HG03571 (cell line): ENCODE data around the gene ZC3H7B.
"Not testable (repeated sequence)": the region's sequence is repeated elsewhere in the genome, so short reads cannot be mapped to it uniquely, and the experiment has no call there.

Experiments
- ATAC-seq: cut with Tn5 transposase; IDR thresholded peaks from one replicate; pipeline ENCODE4 v1.9.1; 2021; ENCODE audit not compliant: unreplicated experiment

ZC3H7B gene

GRCh38 chr22:41285441-41285819 lies 15.9 kb upstream of the ZC3H7B start:
- ATAC-seq, result no peak

- peak; percentile 86 for ATAC-seq
Observed at GRCh38 chr22:41285820-41286638, 15.3 kb upstream of the ZC3H7B start, which contains the start of gene RANGAP1. Gene RANGAP1 (minus strand): TSS chr22:41286187. CDS start chr22:41281044, 5,143 bp downstream.

- ATAC-seq, result peak; percentile 18
Observed at GRCh38 chr22:41286639-41287091, 14.7 kb upstream of the ZC3H7B start.

DNA sequence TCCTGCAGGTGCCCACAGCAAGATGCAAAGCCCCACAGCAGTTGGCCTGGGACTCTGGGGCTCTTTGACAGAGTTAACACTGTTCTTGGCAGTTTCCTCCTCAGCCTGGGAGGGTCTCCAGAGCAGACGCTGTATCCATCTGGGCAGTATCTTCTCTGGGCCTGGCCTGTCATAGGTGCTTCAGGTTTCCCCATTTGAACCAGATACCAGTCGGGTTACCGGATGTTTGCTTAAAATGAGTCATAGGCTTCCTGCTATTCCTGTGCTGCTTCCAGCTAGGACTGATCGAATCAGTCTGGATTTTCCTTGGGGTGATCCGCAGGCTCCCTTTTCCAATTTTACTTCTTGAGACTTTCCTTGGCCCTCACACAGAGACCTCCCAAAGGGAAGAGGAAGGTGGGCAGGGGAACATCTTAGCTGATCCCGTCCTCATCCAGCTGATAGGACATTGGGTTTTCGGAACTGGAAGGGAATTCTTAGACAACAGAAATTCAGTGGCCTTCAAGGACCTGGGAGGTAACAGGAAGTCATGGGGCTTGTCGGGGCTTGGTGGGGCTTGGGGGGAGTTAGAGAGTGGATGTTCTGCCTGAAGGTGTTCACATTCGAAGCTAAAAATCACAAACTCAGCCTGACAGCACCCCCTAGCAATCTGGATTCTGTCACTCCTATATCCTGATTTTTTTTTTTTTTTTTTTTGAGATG lies 12.9 kb upstream of the ZC3H7B start:
- ATAC-seq, result no peak

DNA sequence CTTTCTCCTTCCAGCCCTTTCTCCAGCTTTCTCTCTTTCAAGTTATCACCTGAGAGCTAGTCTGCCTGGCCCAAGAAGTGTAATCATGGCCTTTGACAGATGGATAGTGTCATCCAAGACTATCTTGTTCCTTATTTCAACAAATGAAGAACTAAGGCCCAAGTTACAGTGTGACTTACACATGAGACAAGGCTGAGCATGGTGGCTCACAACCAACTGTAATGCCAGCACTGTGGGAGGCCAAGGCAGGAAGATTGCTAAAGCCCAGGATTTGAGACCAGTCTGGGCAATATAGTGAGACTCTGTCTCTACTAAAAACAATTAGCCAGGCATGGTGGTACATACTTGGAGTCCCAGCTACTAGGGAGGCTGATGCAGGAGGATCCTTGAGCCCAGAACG lies 11.7 kb upstream of the ZC3H7B start:
- no peak for ATAC-seq

DNA sequence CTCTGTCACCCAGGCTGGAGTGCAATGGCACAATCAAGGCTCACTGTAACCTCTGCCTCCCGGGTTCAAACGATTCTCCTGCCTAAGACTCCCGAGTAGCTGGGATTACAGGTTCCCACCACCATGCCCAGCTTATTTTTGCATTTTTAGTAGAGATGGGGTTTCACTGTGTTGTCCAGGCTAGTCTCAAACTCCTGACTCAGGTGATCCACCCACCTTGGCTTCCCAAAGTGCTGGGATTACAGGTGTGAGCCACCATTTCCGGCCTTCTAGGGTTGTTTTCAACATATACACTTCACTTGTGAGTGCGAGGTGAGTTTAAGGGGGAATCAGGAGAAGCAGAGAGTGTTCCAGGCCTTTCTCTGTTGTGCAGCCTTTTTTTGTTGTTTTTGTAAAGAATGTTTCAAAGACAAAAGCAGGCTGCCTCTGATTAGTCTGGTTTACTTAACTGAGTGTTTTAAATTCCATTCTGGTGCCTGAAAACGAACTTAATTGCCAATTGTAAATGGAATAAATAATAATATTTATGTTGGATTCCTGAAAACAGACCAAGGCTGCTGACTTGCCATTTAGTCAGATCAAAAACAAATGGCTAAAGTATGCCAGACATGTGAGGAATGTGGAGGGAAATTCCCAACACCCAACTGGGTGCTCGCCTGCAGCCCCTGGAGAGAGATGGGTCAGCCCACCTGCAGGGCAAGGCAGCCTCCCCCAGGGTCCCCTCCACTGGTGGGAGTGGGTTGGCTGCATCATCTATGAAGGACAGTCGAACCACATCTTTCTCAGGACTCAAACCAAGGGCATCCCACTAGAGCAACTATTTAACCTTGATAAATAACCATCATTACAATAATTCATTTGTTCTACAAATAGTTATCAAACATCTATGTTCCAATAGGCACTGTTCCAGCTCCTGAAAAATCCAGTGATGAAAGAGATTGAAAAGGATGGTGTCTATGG lies 10.8 kb upstream of the ZC3H7B start:
- no peak for ATAC-seq

- not testable (repeated sequence) for ATAC-seq
Observed at GRCh38 chr22:41294816-41295215, 6.5 kb upstream of the ZC3H7B start.

GRCh38 chr22:41296826-41297667 lies 4.3 kb upstream of the ZC3H7B start:
- no peak for ATAC-seq

- ATAC-seq, result no peak
Observed at GRCh38 chr22:41300661-41301060, 664 bp upstream of the ZC3H7B start.

DNA sequence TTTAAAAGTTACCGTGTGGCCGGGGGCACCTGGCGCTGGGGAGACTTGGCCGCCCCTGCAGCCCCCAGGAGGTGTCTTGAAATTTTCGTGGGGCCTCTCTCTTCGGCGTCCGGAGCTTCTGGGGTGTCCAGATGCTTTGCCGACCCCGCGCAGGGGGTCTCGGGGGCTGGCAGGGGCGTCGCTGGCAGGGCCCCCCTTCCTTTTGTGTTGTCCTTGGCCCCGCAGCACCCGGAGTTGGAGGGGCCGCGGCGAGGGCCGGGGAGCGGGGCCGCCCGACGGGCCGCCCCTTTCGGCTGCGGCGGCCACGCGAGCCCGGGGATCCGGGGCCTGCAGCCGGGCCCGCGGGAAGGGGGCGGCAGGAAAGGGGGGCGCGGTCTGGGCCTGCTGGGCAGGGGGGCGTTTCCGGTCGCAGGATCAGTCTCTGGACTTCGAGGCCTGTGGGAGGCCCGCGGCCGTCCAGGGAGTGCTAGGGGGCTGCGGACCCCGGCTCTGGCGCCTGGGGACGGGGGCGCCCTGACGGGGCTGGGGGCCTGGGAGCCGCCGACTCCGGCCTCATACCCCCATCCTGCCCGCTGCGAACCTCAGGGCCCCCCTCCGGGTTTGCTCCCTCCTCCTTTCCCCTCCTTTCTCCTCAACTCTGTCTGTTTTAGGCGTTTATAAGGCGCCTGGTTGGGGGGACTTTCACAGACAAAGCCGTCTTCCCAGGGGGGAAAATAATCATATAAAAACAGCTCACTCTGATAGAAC lies 869 bp downstream of the ZC3H7B start:
- no peak for ATAC-seq

DNA sequence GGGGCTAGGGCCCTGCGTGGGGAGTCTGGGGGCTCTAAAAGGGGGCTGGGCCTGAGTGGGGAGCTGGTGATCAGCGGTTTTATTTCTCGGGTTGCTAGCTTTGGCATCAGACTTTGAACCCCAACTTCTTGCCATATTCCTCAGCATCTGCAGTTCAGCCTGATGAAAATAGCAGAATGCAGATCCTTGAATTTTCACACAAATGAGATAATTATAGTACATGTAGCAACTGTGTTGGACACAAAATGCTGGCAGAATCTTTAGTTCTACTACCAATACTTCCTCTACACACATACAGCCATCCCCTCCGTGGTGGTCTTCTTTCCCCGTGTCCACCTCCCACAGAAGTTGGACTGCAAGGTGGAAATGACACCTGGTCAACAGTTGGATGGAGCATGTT lies 1.5 kb downstream of the ZC3H7B start:
- no peak for ATAC-seq

- ATAC-seq, result no peak
Observed at GRCh38 chr22:41305646-41306045, 4.3 kb downstream of the ZC3H7B start.

DNA sequence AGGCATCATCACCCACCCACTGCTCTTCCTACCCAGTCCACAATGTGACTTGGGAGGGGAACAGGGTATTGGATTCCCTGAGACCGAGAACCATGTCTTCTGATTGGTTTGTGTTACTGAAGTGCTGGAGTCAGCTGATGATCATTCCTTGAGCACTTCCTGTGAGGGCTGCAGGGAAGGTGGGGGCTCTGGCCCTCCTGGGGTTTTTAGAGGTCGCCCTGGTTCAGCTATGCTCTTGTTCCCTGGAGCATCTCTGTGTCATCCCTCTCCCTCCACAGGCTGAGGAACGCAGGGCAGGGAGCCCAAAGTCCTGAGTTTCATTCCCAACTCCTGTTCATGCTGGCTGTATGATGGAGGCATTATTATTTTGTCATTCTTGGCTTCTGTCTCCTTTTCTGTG lies 6.7 kb downstream of the ZC3H7B start:
- no peak for ATAC-seq

DNA sequence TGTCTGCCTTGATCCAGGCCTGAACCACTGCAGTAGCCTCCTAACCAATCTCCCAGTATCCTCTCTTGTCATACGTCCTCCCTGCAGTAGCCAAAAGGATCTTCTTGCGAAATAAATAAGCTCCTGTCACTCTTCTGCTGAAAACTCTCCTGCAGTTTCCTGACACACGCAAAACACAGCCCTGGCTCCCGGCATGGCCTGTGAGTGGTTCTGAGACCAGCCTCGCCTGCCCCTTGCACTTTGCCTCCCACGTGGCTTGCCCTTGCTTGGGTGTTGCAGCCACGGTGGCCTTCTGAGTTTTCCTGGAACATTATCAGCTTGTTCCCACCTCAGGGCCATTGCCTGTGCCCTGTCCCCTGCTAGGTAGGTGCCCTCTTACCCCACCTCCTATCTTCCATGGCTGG lies 7.2 kb downstream of the ZC3H7B start:
- ATAC-seq, result no peak

- no peak for ATAC-seq
Observed at GRCh38 chr22:41310336-41310735, 9.0 kb downstream of the ZC3H7B start.

- no peak for ATAC-seq
Observed at GRCh38 chr22:41311487-41311886, 10.2 kb downstream of the ZC3H7B start.

DNA sequence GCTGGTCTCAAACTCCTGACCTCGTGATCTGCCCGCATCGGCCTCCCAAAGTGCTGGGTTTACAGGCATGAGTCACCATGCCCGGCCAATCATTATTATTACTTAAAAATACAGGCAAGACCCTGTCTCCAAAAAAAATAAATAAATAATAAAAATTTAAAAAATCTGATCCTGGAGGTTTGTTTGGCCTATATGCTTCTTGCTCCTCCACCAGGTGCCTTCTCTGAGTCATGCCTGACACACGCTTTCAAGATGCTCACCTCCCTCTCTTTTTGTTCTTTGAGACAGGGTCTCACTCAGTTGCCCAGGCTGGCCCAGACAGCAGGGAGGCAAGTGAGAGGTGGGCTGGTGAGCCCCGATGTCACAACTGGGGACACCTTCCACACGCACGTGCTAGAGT lies 13.5 kb downstream of the ZC3H7B start:
- ATAC-seq, result no peak

DNA sequence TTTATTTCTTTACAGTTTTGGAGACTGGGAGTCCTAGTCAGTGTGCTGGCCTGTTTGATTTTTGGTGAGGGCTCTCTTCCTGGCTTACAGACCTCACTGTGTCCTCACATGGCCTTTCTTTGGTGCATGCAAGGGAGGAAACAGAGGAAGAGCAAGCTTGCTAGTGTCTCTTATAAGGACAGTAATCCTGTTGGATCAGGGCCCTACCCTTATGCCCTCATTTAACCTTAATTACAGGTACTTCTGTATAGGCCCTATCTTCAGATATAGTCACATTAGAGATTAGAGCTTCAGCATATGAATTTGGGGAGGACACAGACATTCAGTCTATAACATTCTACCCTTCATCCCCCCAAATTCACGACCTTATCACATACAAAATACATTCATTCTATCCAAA lies 14.3 kb downstream of the ZC3H7B start:
- no peak for ATAC-seq

DNA sequence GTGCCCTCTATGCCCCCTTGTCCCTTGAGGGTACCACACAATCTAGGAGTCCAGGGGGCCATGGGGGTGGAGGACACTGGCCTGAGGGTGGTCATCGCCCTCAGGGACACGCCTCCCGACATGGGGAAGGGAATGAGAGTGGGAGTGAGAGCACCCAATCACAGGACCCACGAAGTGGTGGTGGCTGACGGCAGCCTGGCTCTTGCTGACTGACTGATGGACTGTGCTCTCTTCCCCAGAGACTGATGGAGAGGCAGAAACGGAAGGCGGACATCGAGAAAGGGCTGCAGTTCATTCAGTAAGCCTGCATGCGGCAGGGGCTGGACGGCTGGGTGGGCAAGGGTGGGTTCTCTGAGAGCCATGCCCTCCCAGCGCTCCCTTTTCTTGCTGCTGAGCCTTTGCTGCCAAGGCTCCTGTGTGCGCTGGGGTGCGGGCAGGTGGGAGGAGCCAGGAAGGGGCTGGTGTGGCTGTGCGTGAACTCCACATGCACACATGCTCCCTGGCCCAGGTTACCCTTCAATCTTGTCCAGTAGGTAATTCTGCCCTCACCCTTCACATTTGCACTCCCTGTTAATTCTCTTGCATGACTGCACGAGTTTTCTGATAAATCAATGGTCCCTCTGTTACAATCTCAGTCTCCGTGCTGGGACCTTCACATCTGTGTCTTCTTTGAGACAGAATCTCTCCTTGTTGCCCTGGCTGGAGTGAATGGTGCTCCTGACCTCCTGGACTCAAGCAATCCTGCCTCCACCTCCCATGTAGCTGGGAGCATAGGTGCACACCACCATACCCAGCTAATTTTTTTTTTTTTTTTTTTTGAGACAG lies 19.3 kb downstream of the ZC3H7B start:
- no peak for ATAC-seq
